Testis (tissue), 2 donors: ENCODE results near the gene SLC5A4.

ENCODE experiments used
- CTCF ChIP-seq, 3 experiments: fragments of 450-650 bp in 2 of 3; fragments of 200-600 bp in 1 of 3; sonication (generic) in 1 of 3; IDR thresholded peaks; one replicate each; pipeline ENCODE4 v1.5.1; 2016 to 2019; ENCODE audit warnings: antibody characterized with exemption in 3 of 3, mild to moderate bottlenecking in 2 of 3, moderate library complexity in 1 of 3
- POLR2A ChIP-seq: fragments of 450-650 bp; IDR thresholded peaks from one replicate; pipeline ENCODE4 v1.6.1; 2017; ENCODE audit warnings: antibody characterized with exemption, mild to moderate bottlenecking, moderate library complexity

DNA sequence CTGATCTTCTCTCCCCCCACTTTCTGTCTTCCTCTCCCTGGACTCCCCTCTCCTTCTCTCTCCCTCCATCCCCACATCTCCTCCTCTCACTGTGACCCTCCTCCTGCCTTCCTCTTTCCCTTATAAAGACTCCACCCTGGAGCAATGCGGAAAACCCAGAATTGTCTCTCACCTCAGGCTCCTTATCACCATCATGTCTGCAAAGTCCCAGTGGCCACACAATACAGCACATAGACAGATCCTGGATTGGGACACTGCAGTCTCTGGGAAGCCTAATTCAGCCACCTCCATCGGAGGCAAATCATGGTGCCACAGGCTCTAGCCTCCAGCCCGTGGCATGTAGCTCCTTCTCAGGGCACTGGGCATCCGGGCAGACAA is 53.0 kb downstream of the SLC5A4 start:
- TF ChIP-seq POLR2A (no peak), CTCF (IDR thresholded peaks at IDR 0.05) (no peak)
